Transverse colon (tissue), 4 donors: ENCODE measurements around the gene LMO2. TPM values are rescaled to one million over a fixed set of nuclear protein-coding genes. Genes with fewer than 3 reads are reported as not detected.
A peak's percentile ranks its signal among the peaks of the same experiment; 100 is the strongest.

Experiments
- DNase-seq: peaks from one replicate; pipeline ENCODE4 v3.0.0-alpha.2; 2019
- H3K27ac ChIP-seq, 4 donors: fragments of 200-600 bp; sonication (generic); 2 replicates each; pipeline ENCODE4 v1.5.1; 2016 to 2018; ENCODE audit warnings: inconsistent platforms in 4 of 4
- H3K27me3 ChIP-seq: fragments of 200-600 bp; sonication (generic); 2 replicates; pipeline ENCODE4 v1.5.1; 2017; ENCODE audit warnings: inconsistent platforms
- H3K36me3 ChIP-seq, 4 donors: fragments of 200-600 bp; sonication (generic); 2 replicates each; pipeline ENCODE4 v1.5.1; 2017 to 2019; ENCODE audit warnings: inconsistent platforms in 4 of 4
- H3K4me1 ChIP-seq, 4 donors: fragments of 200-600 bp; sonication (generic); 2 replicates each; pipeline ENCODE4 v1.5.1; 2017 to 2020; ENCODE audit warnings: inconsistent platforms in 4 of 4
- H3K4me3 ChIP-seq, 4 donors: fragments of 200-600 bp; sonication (generic); 1 replicate in 1 of 4; 2 replicates in 3 of 4; pipeline versions ENCODE4 v1.5.1 to v1.6.1; 2017 to 2019; ENCODE audit warnings: inconsistent platforms in 4 of 4
- H3K9me3 ChIP-seq, 2 donors: fragments of 200-600 bp; sonication (generic); 2 replicates each; pipeline ENCODE4 v1.5.1; 2017 to 2019; ENCODE audit warnings: inconsistent platforms in 2 of 2
- EP300 ChIP-seq: sonication (generic); formaldehyde crosslinking; IDR thresholded peaks from one replicate; pipeline ENCODE4 v1.6.1; 2017; ENCODE audit warnings: antibody characterized with exemption, low read depth
- POLR2A ChIP-seq: fragments of 450-650 bp; IDR thresholded peaks from one replicate; pipeline ENCODE4 v1.6.1; 2016; ENCODE audit warnings: antibody characterized with exemption, mild to moderate bottlenecking, moderate library complexity
- POLR2AphosphoS5 ChIP-seq, 3 donors: sonication (generic); formaldehyde crosslinking; IDR thresholded peaks; one replicate each; pipeline ENCODE4 v1.6.1; 2016; ENCODE audit warnings: antibody characterized with exemption in 3 of 3
- WGBS, 2 donors: methylation state at CpG; one replicate each; pipeline ENCODE4 v1.1.5; 2018; ENCODE audit warnings: low coverage in 1 of 2; 5-methylcytosine and 5-hydroxymethylcytosine counted together
- in situ Hi-C, 4 donors: fragments of 200-750 bp; cut with MboI; loops; one replicate each; pipeline versions ENCODE4 v1.15.0 to v1.15.1; 2017; ENCODE audit warnings: low sequenced_read_pairs in 3 of 4, low pct_ligation_motif_present in 1 of 4, low pct_unique_long_range_greater_than_20kb in 1 of 4
- intact Hi-C: fragments of 100-400 bp; cut with DNase I; formaldehyde crosslinking; loops from one replicate; pipeline ENCODE4 v1.15.1; 2023; ENCODE audit warnings: low total_unique reads
- total RNA-seq, 4 donors: library from RNA; depleted of rRNA; stranded (reverse); fragments of >200 nt; gene quantifications; one replicate each; pipeline ENCODE4 v1.1.0, GENCODE V29; 2016
- TF ChIP-seq, protein P1 (sequence below), 5 experiments: fragments of 200-600 bp in 3 of 5; fragments of 450-650 bp in 2 of 5; sonication (generic) in 3 of 5; IDR thresholded peaks; 1 replicate in 2 of 5; 2 replicates in 3 of 5; pipeline ENCODE4 v1.5.1; 2016 to 2017; ENCODE audit warnings: antibody characterized with exemption in 5 of 5, inconsistent platforms in 3 of 5, mild to moderate bottlenecking in 2 of 5, moderate library complexity in 1 of 5

Gene LMO2
- total RNA-seq, 4 donors from 2014 or later = 1.4 to 18.0 (median 4.0) TPM

DNA sequence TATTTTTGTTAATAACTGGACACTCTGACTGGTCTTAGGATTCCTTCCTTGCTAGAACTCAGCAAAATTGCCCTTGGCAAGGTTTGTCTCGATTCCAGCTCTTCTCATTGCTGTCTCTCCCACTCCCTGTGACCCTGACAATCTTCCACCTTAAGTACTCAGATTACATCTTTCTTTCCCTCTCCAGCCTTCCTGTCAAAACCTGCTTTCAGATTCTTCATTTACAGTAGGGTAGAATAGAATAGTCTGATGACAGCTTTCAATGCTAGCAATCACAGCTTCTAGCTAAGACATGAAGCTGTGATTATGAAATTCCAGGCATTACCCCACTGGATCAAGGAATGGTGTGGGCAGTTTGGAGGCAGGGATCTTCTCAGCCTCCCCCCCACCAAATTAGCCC lies 39.2 kb upstream of the LMO2 start:
- Histone ChIP-seq H3K4me1 (peaks cover 0 to 9% (median 0%) of the 10 kb centered on the region in 4 donors), H3K27me3 (no peaks in the 10 kb centered on the region), H3K27ac (peak overlapping the region; percentile 57 to 70 (median 66)), H3K4me3 (no peak overlapping the region), H3K36me3 (no peaks in the 10 kb centered on the region), H3K9me3 (no peaks in the 10 kb centered on the region)
- no peak for TF ChIP-seq POLR2A
- TF ChIP-seq POLR2AphosphoS5 (IDR thresholded peaks at IDR 0.05) = no peak
- in situ Hi-C loops (no loop called here), intact Hi-C loops (no loop called here)
- no peak for DNase-seq
- WGBS, 2 donors = 67 to 71% methylated on average over 1 of the region's 1 CpG

DNA sequence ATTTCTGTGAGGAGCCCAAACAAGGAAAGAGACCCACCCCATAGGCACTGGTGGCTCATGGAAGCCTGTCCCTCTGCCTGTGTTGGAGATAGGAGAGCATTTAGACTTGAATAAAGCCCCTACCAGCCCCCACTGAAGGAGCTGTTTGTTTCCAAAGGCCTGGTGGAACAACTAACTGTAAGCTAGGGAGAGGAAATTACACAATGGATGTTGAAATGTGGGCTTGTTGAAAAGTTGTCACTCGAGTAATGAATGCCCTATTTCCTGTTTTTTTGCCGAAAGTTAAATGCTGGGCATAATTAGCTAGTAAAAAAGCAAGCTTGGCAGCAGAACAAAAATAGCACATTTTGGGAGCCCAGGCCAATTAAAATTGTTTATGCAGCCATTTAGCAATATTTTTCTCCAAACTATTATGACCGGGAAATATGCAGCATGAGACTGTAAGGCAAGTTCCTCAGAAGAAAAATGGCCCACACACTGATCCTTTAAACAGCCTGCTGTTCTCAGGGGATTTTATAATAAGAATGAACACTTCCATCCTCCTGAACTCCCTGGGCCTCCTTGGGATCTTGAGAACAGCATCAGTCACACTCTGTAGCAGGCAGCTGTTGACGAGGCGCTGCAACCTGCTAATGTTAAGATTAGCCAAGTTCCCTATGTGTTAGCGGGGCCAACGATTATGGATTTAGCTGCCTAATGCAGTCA lies 38.6 kb upstream of the LMO2 start:
- no peaks in the 10 kb centered on the region for H3K9me3 ChIP-seq
- no peaks in the 10 kb centered on the region for H3K36me3 ChIP-seq
- in situ Hi-C loops (no loop called here), intact Hi-C loops (no loop called here)
- peaks cover 0 to 9% (median 0%) of the 10 kb centered on the region in 4 donors for H3K4me1 ChIP-seq
- no peaks in the 10 kb centered on the region for H3K27me3 ChIP-seq
- WGBS, 2 donors = 21 to 45% methylated on average over 3 to 7 of the region's 7 CpGs
- no peak for TF ChIP-seq POLR2AphosphoS5 (IDR thresholded peaks at IDR 0.05)
- TF ChIP-seq, protein P1, sequence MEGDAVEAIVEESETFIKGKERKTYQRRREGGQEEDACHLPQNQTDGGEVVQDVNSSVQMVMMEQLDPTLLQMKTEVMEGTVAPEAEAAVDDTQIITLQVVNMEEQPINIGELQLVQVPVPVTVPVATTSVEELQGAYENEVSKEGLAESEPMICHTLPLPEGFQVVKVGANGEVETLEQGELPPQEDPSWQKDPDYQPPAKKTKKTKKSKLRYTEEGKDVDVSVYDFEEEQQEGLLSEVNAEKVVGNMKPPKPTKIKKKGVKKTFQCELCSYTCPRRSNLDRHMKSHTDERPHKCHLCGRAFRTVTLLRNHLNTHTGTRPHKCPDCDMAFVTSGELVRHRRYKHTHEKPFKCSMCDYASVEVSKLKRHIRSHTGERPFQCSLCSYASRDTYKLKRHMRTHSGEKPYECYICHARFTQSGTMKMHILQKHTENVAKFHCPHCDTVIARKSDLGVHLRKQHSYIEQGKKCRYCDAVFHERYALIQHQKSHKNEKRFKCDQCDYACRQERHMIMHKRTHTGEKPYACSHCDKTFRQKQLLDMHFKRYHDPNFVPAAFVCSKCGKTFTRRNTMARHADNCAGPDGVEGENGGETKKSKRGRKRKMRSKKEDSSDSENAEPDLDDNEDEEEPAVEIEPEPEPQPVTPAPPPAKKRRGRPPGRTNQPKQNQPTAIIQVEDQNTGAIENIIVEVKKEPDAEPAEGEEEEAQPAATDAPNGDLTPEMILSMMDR (IDR thresholded peaks at IDR 0.05) = no peak
- TF ChIP-seq EP300 = no peak
- TF ChIP-seq POLR2A = no peak
- no peak for DNase-seq
- no peak overlapping the region for H3K4me3 ChIP-seq
- H3K27ac ChIP-seq = peak overlapping the region; percentile 62 to 70 (median 66)

DNA sequence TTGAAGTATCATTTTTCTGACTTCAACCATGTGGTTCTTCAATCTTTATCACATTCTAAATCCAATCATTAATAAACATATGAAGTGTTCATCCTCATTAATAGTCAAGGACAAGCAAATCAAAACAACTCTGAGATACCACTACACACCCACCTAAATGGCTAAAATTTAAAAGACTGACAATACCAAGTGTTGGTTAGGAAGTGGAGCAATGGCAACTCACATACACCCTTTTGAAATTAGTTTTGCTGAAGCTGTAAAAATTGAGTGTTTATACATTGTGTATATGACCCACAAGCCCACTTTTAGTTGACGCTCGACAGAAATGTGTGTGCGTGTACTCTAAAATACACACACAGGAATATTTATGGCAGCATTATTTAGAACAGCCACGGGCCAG lies 36.7 kb upstream of the LMO2 start:
- TF ChIP-seq POLR2A (no peak), EP300 (no peak), POLR2AphosphoS5 (IDR thresholded peaks at IDR 0.05) (no peak)
- TF ChIP-seq, protein P1 (IDR thresholded peaks at IDR 0.05) = no peak
- H3K4me1 ChIP-seq = peaks cover 0 to 9% (median 0%) of the 10 kb centered on the region in 4 donors
- H3K27ac ChIP-seq = no peak overlapping the region
- no peak overlapping the region for H3K4me3 ChIP-seq
- no peak for DNase-seq
- 84 to 88% methylated on average over 4 of the region's 4 CpGs for WGBS, 2 donors
- no peaks in the 10 kb centered on the region for H3K9me3 ChIP-seq
- in situ Hi-C loops (no loop called here), intact Hi-C loops (no loop called here)
- H3K27me3 ChIP-seq = no peaks in the 10 kb centered on the region
- no peaks in the 10 kb centered on the region for H3K36me3 ChIP-seq

DNA sequence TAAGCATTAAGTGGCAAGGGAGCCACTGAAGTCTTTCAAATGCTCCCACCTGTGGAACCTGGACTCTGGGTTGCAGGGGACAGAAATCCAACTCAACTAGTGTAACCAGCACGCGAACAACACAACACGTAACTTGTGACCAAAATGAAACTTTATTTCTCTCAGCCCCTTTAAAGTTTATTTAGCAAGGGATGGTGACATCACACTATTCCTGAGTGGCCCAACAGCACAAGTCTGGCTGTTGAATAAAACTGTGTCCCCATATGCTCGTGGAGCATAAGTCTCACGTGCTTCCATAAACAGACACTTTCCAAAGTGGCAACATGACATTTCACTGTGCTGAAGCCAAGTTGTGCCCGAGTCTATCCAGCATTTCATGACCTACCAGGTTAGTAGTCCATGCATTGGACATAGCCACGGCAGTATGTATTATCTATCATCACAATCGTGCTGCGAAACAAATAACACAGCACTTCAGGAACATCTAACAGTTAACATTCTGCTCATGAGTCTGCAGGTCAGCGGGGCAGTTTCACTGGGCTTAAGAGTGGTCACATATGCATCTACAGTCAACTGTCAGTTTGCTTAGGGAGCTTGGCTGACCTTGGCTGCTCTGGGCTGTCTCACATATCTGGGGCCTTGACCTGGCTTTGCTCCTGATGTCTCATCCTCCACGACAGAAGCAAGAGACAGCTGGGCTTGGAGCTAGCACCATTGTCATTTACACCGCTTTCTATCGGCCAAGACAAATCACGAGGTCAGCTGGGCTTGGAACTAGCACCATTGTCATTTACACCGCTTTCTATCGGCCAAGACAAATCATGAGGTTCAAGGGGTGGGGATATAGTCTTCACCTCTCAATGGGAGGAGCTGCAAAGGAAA lies 35.0 kb upstream of the LMO2 start:
- Histone ChIP-seq H3K4me3 (no peak overlapping the region), H3K27ac (no peak overlapping the region), H3K4me1 (peaks cover 0 to 9% (median 0%) of the 10 kb centered on the region in 4 donors), H3K36me3 (no peaks in the 10 kb centered on the region), H3K9me3 (no peaks in the 10 kb centered on the region), H3K27me3 (no peaks in the 10 kb centered on the region)
- no peak for DNase-seq
- in situ Hi-C loops (no loop called here), intact Hi-C loops (no loop called here)
- WGBS, 2 donors = 86 to 90% methylated on average over 7 to 16 of the region's 16 CpGs
- TF ChIP-seq, protein P1 (IDR thresholded peaks at IDR 0.05) = no peak
- no peak for TF ChIP-seq POLR2A
- no peak for TF ChIP-seq EP300
- no peak for TF ChIP-seq POLR2AphosphoS5 (IDR thresholded peaks at IDR 0.05)
